DND-41 (cell line): ENCODE measurements around the gene ARF3.

Experiments used
- EZH2 ChIP-seq: IDR thresholded peaks from 3 replicates; pipeline ENCODE4 v1.6.1; 2012; ENCODE audit warnings: borderline replicate concordance, low read depth, mild to moderate bottlenecking, moderate library complexity, low read length, inconsistent platforms; ENCODE audit not compliant: severe bottlenecking
- TF ChIP-seq, protein P1 (sequence below): IDR thresholded peaks from 2 replicates; pipeline ENCODE4 v1.5.1; 2012; ENCODE audit warnings: borderline replicate concordance, low read length, moderate library complexity, mild to moderate bottlenecking; ENCODE audit not compliant: poor library complexity, severe bottlenecking; ENCODE audit errors: extremely low read depth

DNA sequence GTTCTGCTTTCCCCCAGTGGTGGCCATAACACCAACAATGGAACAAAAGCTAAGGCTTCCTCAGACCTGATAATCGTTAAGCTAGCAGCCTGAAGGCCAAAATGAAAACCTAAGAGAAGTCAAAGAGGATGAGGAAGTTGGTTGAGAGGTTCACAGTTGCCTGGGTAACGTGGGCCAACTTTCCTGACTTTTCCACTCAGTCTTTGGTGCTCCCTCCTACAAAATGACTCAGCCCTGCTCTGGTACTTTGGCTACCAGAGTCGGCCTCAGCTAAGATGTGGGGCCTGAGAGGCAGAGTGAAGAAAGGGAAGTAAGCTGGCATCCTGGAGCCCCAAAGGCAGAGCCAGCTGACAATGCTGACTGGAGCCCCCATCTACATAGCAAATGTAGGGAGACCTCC lies 17.1 kb downstream of the ARF3 start:
- TF ChIP-seq, protein P1, sequence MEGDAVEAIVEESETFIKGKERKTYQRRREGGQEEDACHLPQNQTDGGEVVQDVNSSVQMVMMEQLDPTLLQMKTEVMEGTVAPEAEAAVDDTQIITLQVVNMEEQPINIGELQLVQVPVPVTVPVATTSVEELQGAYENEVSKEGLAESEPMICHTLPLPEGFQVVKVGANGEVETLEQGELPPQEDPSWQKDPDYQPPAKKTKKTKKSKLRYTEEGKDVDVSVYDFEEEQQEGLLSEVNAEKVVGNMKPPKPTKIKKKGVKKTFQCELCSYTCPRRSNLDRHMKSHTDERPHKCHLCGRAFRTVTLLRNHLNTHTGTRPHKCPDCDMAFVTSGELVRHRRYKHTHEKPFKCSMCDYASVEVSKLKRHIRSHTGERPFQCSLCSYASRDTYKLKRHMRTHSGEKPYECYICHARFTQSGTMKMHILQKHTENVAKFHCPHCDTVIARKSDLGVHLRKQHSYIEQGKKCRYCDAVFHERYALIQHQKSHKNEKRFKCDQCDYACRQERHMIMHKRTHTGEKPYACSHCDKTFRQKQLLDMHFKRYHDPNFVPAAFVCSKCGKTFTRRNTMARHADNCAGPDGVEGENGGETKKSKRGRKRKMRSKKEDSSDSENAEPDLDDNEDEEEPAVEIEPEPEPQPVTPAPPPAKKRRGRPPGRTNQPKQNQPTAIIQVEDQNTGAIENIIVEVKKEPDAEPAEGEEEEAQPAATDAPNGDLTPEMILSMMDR: no peak
- TF ChIP-seq EZH2: no peak
